Kidney (tissue), 14 donors: Measurements from ENCODE around the gene TLK1. TPM values are rescaled to one million over a fixed set of nuclear protein-coding genes. Genes with fewer than 3 reads are reported as not detected.

Experiments
- DNase-seq, 5 donors: peaks; one replicate each; pipeline ENCODE4 v3.0.0-alpha.2; 2013 to 2020
- FAIRE-seq: peaks from 2 replicates; lab custom pipeline; 2012; peaks lifted over from hg19 to GRCh38; lab: Jason Lieb, UNC
- H3K27ac ChIP-seq, 2 donors: one replicate each; pipeline ENCODE4 v1.7.0; 2013; ENCODE audit warnings: low read depth in 2 of 2, low read length in 2 of 2, inconsistent platforms in 1 of 2
- H3K27me3 ChIP-seq: one replicate; pipeline ENCODE4 v1.7.1; 2013; ENCODE audit warnings: low read length, inconsistent platforms; ENCODE audit not compliant: control insufficient read depth, insufficient read depth
- H3K36me3 ChIP-seq, 3 donors: one replicate each; pipeline versions ENCODE4 v1.7.0 to v1.7.1; 2013; ENCODE audit warnings: low read length in 3 of 3, control low read depth in 1 of 3, inconsistent platforms in 1 of 3; ENCODE audit not compliant: insufficient read depth in 3 of 3, control insufficient read depth in 2 of 3
- H3K4me1 ChIP-seq, 3 donors: one replicate each; pipeline versions ENCODE4 v1.7.0 to v1.7.1; 2013; ENCODE audit warnings: low read length in 3 of 3, inconsistent platforms in 1 of 3, low read depth in 1 of 3; ENCODE audit not compliant: control insufficient read depth in 2 of 3, insufficient read depth in 2 of 3
- H3K4me3 ChIP-seq, 3 donors: one replicate each; pipeline versions ENCODE4 v1.7.0 to v1.8.1; 2013; ENCODE audit warnings: low read length in 3 of 3, control low read depth in 1 of 3, inconsistent platforms in 1 of 3
- H3K9ac ChIP-seq, 3 donors: one replicate each; pipeline versions ENCODE4 v1.7.0 to v1.7.1; 2013; ENCODE audit warnings: low read length in 3 of 3, control low read depth in 1 of 3, inconsistent platforms in 1 of 3
- H3K9me3 ChIP-seq, 3 donors: one replicate each; pipeline versions ENCODE4 v1.7.0 to v1.7.1; 2013; ENCODE audit warnings: low read length in 3 of 3, control low read depth in 1 of 3, inconsistent platforms in 1 of 3; ENCODE audit not compliant: control insufficient read depth in 2 of 3, insufficient read depth in 1 of 3
- CTCF ChIP-seq: IDR thresholded peaks from 3 replicates; pipeline ENCODE4 v1.5.1; 2012; ENCODE audit warnings: mild to moderate bottlenecking, moderate library complexity, borderline replicate concordance; ENCODE audit not compliant: insufficient read depth; ENCODE audit errors: extremely low read depth
- intact Hi-C: fragments of 100-400 bp; cut with DNase I; formaldehyde crosslinking; loops from one replicate; pipeline ENCODE4 v1.11.1; 2022
- polyA plus RNA-seq: library from polyadenylated mRNA; stranded (reverse); fragments of 350-450 nt; fragmentation: Illumina TruSeq; extraction: RNeasy Lipid Tissue Mini Kit (QIAGEN cat#74804); gene quantifications from one replicate; pipeline ENCODE4 v1.2.3, GENCODE V29; 2014; ENCODE audit warnings: low read depth, low replicate concordance; ENCODE audit not compliant: insufficient read depth
- total RNA-seq: library from RNA; stranded (reverse); fragmentation: NEBNext Ultra II Directional; extraction: Animal tissue kit (Norgen Biotek cat#: 25700); gene quantifications from one replicate; pipeline ENCODE4 v1.2.1, GENCODE V29; 2021
- donor health status: control.
- donor health status: control.
- donor health status: control.
- donor health status: control.
- donor health status: control.
- donor health status: DM: yes; HTN: yes; CAD: no.
- donor health status: Normal renal cell carcinoma (clear cell type).

Gene TLK1
- total and polyA plus RNA-seq, 2 donors from 2014 or later, result 12.3 to 80.3 TPM

GRCh38 chr2:171187177-171187576 lies 26.5 kb upstream of the TLK1 start:
- Histone ChIP-seq H3K36me3 (no peaks in the 10 kb centered on the region), H3K9ac (no peak overlapping the region), H3K27me3 (no peaks in the 10 kb centered on the region), H3K27ac (no peak overlapping the region), H3K4me1 (no peaks in the 10 kb centered on the region), H3K4me3 (no peak overlapping the region), H3K9me3 (no peaks in the 10 kb centered on the region)
- DNase-seq (no peak), FAIRE-seq (no peak)
- intact Hi-C loops, result no loop called here
- TF ChIP-seq CTCF, result no peak

GRCh38 chr2:171185941-171186340 lies 25.2 kb upstream of the TLK1 start:
- H3K4me1 ChIP-seq, result no peaks in the 10 kb centered on the region
- no peak overlapping the region for H3K27ac ChIP-seq
- H3K36me3 ChIP-seq, result no peaks in the 10 kb centered on the region
- no peak for FAIRE-seq
- DNase-seq, result no peak
- TF ChIP-seq CTCF, result no peak
- no peaks in the 10 kb centered on the region for H3K27me3 ChIP-seq
- intact Hi-C loops, result no loop called here
- no peak overlapping the region for H3K9ac ChIP-seq
- no peak overlapping the region for H3K4me3 ChIP-seq
- H3K9me3 ChIP-seq, result no peaks in the 10 kb centered on the region

GRCh38 chr2:171185165-171185818 lies 24.6 kb upstream of the TLK1 start:
- DNase-seq (no peak), FAIRE-seq (no peak)
- H3K27ac ChIP-seq, result no peak overlapping the region

More at GRCh38 chr2:171185165-171185818, 24.6 kb upstream of the TLK1 start:
- H3K36me3 ChIP-seq, result no peaks in the 10 kb centered on the region
- H3K4me3 ChIP-seq, result no peak overlapping the region
- no peak for TF ChIP-seq CTCF
- intact Hi-C loops, result no loop called here
- H3K9me3 ChIP-seq, result no peaks in the 10 kb centered on the region
- H3K9ac ChIP-seq, result no peak overlapping the region
- H3K27me3 ChIP-seq, result no peaks in the 10 kb centered on the region
- no peaks in the 10 kb centered on the region for H3K4me1 ChIP-seq
